ENCODE data around the gene YBX3.

Gene YBX3

GRCh38 chr12:10732066-10732465 lies 8.9 kb upstream of the YBX3 start:
- TF ChIP-seq TCF12 (IDR thresholded peaks at IDR 0.05; ENCODE audit: low read depth) (no peak), EP300 (IDR thresholded peaks at IDR 0.05; ENCODE audit: borderline replicate concordance) (no peak), CEBPB (IDR thresholded peaks at IDR 0.05) (no peak), NFIC (IDR thresholded peaks at IDR 0.05) (no peak), FOXM1 (IDR thresholded peaks at IDR 0.05; ENCODE audit: borderline replicate concordance, low read depth) (no peak), CREB1 (IDR thresholded peaks at IDR 0.05; ENCODE audit: low read depth) (no peak), EGR1 (IDR thresholded peaks at IDR 0.05) (no peak)
- TF ChIP-seq, protein P1, sequence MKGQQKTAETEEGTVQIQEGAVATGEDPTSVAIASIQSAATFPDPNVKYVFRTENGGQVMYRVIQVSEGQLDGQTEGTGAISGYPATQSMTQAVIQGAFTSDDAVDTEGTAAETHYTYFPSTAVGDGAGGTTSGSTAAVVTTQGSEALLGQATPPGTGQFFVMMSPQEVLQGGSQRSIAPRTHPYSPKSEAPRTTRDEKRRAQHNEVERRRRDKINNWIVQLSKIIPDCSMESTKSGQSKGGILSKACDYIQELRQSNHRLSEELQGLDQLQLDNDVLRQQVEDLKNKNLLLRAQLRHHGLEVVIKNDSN (IDR thresholded peaks at IDR 0.05), result no peak

DNA sequence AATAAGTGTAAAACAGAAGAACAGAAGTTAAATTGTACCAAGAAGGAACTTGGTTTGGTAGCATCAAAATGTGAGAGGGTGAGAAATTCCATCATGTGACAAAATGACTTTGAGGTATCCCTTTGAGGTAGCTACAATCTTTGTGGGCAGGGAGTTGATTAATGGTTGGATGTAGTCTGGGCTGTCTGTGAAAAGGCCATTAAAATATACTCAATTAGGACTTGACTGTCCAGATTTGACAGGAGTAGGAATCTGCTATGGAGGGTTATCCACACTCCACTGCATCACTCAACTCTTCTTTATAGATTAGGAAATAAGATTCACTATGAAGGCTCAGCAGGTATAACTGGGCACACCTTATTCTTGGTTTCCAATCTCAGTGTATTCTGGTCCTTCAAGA lies 7.4 kb upstream of the YBX3 start:
- TF ChIP-seq, protein P2, sequence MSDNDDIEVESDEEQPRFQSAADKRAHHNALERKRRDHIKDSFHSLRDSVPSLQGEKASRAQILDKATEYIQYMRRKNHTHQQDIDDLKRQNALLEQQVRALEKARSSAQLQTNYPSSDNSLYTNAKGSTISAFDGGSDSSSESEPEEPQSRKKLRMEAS (IDR thresholded peaks at IDR 0.05), result no peak
- TF ChIP-seq EP300 (IDR thresholded peaks at IDR 0.05; ENCODE audit: borderline replicate concordance) (no peak), RAD21 (IDR thresholded peaks at IDR 0.05; ENCODE audit: low read depth) (no peak), NFIC (IDR thresholded peaks at IDR 0.05) (no peak), YY1 (IDR thresholded peaks at IDR 0.05; ENCODE audit: low read depth) (no peak), CEBPB (IDR thresholded peaks at IDR 0.05) (no peak)
- TF ChIP-seq, protein P1 (IDR thresholded peaks at IDR 0.05), result no peak

DNA sequence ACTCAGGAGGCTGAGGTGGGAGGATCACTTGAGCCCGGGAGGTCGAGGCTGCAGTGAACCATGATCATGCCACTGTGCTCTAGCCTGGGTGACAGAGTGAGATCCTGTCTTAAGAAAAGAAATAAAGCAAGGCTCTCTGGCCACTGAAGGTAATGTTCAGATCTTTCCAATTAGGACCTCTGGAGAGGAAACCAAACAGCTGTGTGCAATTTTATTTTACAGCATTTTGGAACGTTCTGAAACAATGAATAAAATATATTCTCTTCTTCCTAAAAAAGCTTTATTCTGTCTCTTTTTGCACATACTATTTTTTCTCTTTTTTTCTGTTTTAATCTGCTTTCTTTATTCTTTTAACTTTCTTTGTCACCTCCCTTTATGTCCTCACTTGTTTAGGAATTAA lies 5.0 kb upstream of the YBX3 start:
- TF ChIP-seq CEBPB (IDR thresholded peaks at IDR 0.05) (no peak), RAD21 (IDR thresholded peaks at IDR 0.05; ENCODE audit: low read depth) (no peak), EP300 (IDR thresholded peaks at IDR 0.05; ENCODE audit: borderline replicate concordance) (no peak), TCF12 (IDR thresholded peaks at IDR 0.05; ENCODE audit: low read depth) (no peak), ZBTB7A (IDR thresholded peaks at IDR 0.05; ENCODE audit: low read depth) (no peak), EGR1 (IDR thresholded peaks at IDR 0.05) (no peak), TEAD4 (IDR thresholded peaks at IDR 0.05) (no peak), YY1 (IDR thresholded peaks at IDR 0.05; ENCODE audit: low read depth) (no peak), TAF1 (IDR thresholded peaks at IDR 0.05; ENCODE audit: low read depth) (no peak), FOXM1 (IDR thresholded peaks at IDR 0.05; ENCODE audit: borderline replicate concordance, low read depth) (no peak), CREB1 (IDR thresholded peaks at IDR 0.05; ENCODE audit: low read depth) (no peak), NFIC (IDR thresholded peaks at IDR 0.05) (no peak)
- TF ChIP-seq, protein P2 (IDR thresholded peaks at IDR 0.05), result no peak
- TF ChIP-seq, protein P1 (IDR thresholded peaks at IDR 0.05), result no peak
- TF ChIP-seq, protein P3, sequence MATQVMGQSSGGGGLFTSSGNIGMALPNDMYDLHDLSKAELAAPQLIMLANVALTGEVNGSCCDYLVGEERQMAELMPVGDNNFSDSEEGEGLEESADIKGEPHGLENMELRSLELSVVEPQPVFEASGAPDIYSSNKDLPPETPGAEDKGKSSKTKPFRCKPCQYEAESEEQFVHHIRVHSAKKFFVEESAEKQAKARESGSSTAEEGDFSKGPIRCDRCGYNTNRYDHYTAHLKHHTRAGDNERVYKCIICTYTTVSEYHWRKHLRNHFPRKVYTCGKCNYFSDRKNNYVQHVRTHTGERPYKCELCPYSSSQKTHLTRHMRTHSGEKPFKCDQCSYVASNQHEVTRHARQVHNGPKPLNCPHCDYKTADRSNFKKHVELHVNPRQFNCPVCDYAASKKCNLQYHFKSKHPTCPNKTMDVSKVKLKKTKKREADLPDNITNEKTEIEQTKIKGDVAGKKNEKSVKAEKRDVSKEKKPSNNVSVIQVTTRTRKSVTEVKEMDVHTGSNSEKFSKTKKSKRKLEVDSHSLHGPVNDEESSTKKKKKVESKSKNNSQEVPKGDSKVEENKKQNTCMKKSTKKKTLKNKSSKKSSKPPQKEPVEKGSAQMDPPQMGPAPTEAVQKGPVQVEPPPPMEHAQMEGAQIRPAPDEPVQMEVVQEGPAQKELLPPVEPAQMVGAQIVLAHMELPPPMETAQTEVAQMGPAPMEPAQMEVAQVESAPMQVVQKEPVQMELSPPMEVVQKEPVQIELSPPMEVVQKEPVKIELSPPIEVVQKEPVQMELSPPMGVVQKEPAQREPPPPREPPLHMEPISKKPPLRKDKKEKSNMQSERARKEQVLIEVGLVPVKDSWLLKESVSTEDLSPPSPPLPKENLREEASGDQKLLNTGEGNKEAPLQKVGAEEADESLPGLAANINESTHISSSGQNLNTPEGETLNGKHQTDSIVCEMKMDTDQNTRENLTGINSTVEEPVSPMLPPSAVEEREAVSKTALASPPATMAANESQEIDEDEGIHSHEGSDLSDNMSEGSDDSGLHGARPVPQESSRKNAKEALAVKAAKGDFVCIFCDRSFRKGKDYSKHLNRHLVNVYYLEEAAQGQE (IDR thresholded peaks at IDR 0.05; ENCODE audit: low read depth), result no peak

DNA sequence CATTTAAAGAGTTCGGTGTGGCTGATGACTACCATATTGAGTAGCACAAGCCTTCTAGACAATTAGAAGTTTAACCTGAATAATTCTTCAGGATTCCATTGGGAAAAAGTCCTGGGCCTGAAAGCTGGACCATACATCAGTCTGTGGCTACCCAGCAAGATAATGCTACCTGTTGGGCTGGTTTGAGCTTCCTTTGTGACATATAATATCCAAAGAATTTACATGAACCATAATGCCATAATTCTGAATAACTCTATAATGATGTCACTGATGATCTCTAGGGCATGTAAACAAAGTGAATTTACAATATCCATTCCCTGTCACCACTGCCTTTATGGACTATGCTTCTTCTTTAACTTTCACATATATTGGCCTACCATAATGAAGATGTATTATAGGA lies 3.8 kb upstream of the YBX3 start:
- TF ChIP-seq NFIC (IDR thresholded peaks at IDR 0.05), result no peak
- no peak for TF ChIP-seq TCF12 (IDR thresholded peaks at IDR 0.05; ENCODE audit: low read depth)
- no peak for TF ChIP-seq YY1 (IDR thresholded peaks at IDR 0.05; ENCODE audit: low read depth)
- TF ChIP-seq EGR1 (IDR thresholded peaks at IDR 0.05), result no peak
- TF ChIP-seq TEAD4 (IDR thresholded peaks at IDR 0.05), result 0 out of 2 replicates have a peak, but pooled peaks have one; percentile 12

- TF ChIP-seq, protein P2 (IDR thresholded peaks at IDR 0.05), result no peak
- no peak for TF ChIP-seq FOXM1 (IDR thresholded peaks at IDR 0.05; ENCODE audit: borderline replicate concordance, low read depth)
- no peak for TF ChIP-seq EP300 (IDR thresholded peaks at IDR 0.05; ENCODE audit: borderline replicate concordance)
- no peak for TF ChIP-seq ZBTB7A (IDR thresholded peaks at IDR 0.05; ENCODE audit: low read depth)
- TF ChIP-seq EGR1 (IDR thresholded peaks at IDR 0.05), result no peak
- TF ChIP-seq, protein P3 (IDR thresholded peaks at IDR 0.05; ENCODE audit: low read depth), result no peak
- TF ChIP-seq, protein P1 (IDR thresholded peaks at IDR 0.05), result no peak
- no peak for TF ChIP-seq CEBPB (IDR thresholded peaks at IDR 0.05)
- no peak for TF ChIP-seq TEAD4 (IDR thresholded peaks at IDR 0.05)
- no peak for TF ChIP-seq CREB1 (IDR thresholded peaks at IDR 0.05; ENCODE audit: low read depth)
- no peak for TF ChIP-seq TCF12 (IDR thresholded peaks at IDR 0.05; ENCODE audit: low read depth)
These were observed 1.9 kb upstream of the YBX3 start for GRCh38 chr12:10725003-10725402.
